ENCODE results near the gene C1orf74.
A peak's percentile ranks its signal among the peaks of the same experiment; 100 is the strongest.

C1orf74 gene

GRCh38 chr1:209748620-209749019, 35.7 kb downstream of the C1orf74 start:
- no peak for DNase-seq (ENCODE audit: low read depth)
- TF ChIP-seq CTCF (conservative IDR thresholded peaks at IDR 0.05; ENCODE audit: control insufficient read depth, insufficient read depth, low read depth, low read length), result no peak
- no peak overlapping the region for H3K4me3 ChIP-seq (ENCODE audit: control insufficient read depth, low read depth, low read length)

GRCh38 chr1:209747580-209748262, 36.6 kb downstream of the C1orf74 start:
- TF ChIP-seq CTCF (conservative IDR thresholded peaks at IDR 0.05; ENCODE audit: control insufficient read depth, insufficient read depth, low read depth, low read length), result peak; percentile 65
- H3K4me3 ChIP-seq (ENCODE audit: control insufficient read depth, low read depth, low read length), result peak overlapping the region; percentile 22
- peak; percentile 93 for DNase-seq (ENCODE audit: low read depth)

GRCh38 chr1:209746451-209747165, 37.8 kb downstream of the C1orf74 start:
- H3K4me3 ChIP-seq (ENCODE audit: control insufficient read depth, low read depth, low read length), result no peak overlapping the region
- DNase-seq (ENCODE audit: low read depth), result peak; percentile 19
- TF ChIP-seq CTCF (conservative IDR thresholded peaks at IDR 0.05; ENCODE audit: control insufficient read depth, insufficient read depth, low read depth, low read length), result no peak

- DNase-seq (ENCODE audit: low read depth), result peak; percentile 96
- no peak overlapping the region for H3K4me3 ChIP-seq (ENCODE audit: control insufficient read depth, low read depth, low read length)
- no peak for TF ChIP-seq CTCF (conservative IDR thresholded peaks at IDR 0.05; ENCODE audit: control insufficient read depth, insufficient read depth, low read depth, low read length)
Observed at GRCh38 chr1:209743145-209743482, 41.2 kb downstream of the C1orf74 start.

- DNase-seq (ENCODE audit: low read depth), result peak; percentile 88
- H3K4me3 ChIP-seq (ENCODE audit: control insufficient read depth, low read depth, low read length), result no peak overlapping the region
Observed at GRCh38 chr1:209742409-209743144, 41.8 kb downstream of the C1orf74 start.

GRCh38 chr1:209741889-209742288, 42.5 kb downstream of the C1orf74 start:
- no peak for TF ChIP-seq CTCF (conservative IDR thresholded peaks at IDR 0.05; ENCODE audit: control insufficient read depth, insufficient read depth, low read depth, low read length)
- DNase-seq (ENCODE audit: low read depth), result no peak
- H3K4me3 ChIP-seq (ENCODE audit: control insufficient read depth, low read depth, low read length), result no peak overlapping the region

More at GRCh38 chr1:209742409-209743144, 41.8 kb downstream of the C1orf74 start:
- no peak for TF ChIP-seq CTCF (conservative IDR thresholded peaks at IDR 0.05; ENCODE audit: control insufficient read depth, insufficient read depth, low read depth, low read length)

All from fibroblast of mammary gland (primary cell).